ENCODE results near the gene SLC41A3. TPM values are rescaled to one million over a fixed set of nuclear protein-coding genes. Genes with fewer than 3 reads are reported as not detected.

The SLC41A3 gene
- polyA plus RNA-seq, 3 donors: 2.8 to 18.2 (median 13.6) TPM

DNA sequence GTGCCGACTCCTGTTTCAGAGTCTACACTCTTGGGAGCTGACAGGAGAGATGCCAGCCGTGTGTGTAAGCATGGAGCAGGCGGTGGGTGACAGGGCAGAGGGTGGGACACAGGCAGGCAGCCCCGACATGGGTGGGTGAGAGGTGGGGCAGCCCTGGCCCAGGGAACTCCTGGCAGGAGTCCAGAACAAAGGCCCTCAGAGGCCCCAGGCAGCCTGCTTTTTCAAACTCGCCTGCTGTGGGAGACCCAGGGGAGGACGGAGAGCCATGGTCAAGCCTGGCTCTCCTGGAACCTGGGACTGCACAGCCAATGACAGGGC, 29.3 kb upstream of the SLC41A3 start:
- Histone ChIP-seq H3K79me2 (ENCODE audit: insufficient read depth, low read length) (no peaks in the 10 kb centered on the region), H4K20me1 (ENCODE audit: insufficient read depth, low read length) (no peaks in the 10 kb centered on the region), H3K4me3 (replicated peaks in 1 of 3; ENCODE audit: low read depth in 2 of 3, low read length in 3 of 3) (no peak overlapping the region), H3K27ac (ENCODE audit: low read depth in 1 of 2, low read length in 2 of 2) (no peak overlapping the region), H3K4me1 (ENCODE audit: control insufficient read depth in 1 of 2, insufficient read depth in 2 of 2, low read length in 2 of 2) (no peaks in the 10 kb centered on the region), H3K9me3 (replicated peaks in 1 of 2; ENCODE audit: control insufficient read depth in 1 of 2, insufficient read depth in 1 of 2, low read length in 2 of 2) (no peaks in the 10 kb centered on the region), H3K4me2 (replicated peaks; ENCODE audit: extremely low read depth, low read length, poor library complexity, severe bottlenecking) (no peak overlapping the region), H3K36me3 (replicated peaks in 1 of 2; ENCODE audit: control insufficient read depth in 1 of 2, insufficient read depth in 2 of 2, low read length in 2 of 2) (no peaks in the 10 kb centered on the region), H2AFZ (ENCODE audit: insufficient read depth, low read depth, low read length, poor library complexity, severe bottlenecking) (no peak overlapping the region), H3K27me3 (ENCODE audit: control insufficient read depth in 2 of 2, insufficient read depth in 2 of 2, low read length in 2 of 2) (no peaks in the 10 kb centered on the region), H3K9ac (ENCODE audit: insufficient read depth, low read length, poor library complexity, severe bottlenecking) (no peak overlapping the region)
- DNase-seq: no peak
- 91% methylated on average over 6 of the region's 6 CpGs for WGBS (ENCODE audit: insufficient coverage)
- H3K9me3 Mint-ChIP-seq: no peaks in the 10 kb centered on the region
- H3K4me1 Mint-ChIP-seq: no peaks in the 10 kb centered on the region
- TF ChIP-seq, protein P1, sequence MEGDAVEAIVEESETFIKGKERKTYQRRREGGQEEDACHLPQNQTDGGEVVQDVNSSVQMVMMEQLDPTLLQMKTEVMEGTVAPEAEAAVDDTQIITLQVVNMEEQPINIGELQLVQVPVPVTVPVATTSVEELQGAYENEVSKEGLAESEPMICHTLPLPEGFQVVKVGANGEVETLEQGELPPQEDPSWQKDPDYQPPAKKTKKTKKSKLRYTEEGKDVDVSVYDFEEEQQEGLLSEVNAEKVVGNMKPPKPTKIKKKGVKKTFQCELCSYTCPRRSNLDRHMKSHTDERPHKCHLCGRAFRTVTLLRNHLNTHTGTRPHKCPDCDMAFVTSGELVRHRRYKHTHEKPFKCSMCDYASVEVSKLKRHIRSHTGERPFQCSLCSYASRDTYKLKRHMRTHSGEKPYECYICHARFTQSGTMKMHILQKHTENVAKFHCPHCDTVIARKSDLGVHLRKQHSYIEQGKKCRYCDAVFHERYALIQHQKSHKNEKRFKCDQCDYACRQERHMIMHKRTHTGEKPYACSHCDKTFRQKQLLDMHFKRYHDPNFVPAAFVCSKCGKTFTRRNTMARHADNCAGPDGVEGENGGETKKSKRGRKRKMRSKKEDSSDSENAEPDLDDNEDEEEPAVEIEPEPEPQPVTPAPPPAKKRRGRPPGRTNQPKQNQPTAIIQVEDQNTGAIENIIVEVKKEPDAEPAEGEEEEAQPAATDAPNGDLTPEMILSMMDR (IDR thresholded peaks at IDR 0.05): no peak
- peaks cover 0 to 9% (median 6%) of the 10 kb centered on the region in 3 donors for H3K27me3 Mint-ChIP-seq (ENCODE audit: low read depth in 3 of 3)
- H3K27ac Mint-ChIP-seq: peak overlapping the region in 1 of 7 donors; percentile 46
- intact Hi-C loops (cut with micrococcal nuclease): no loop called here
- no peak overlapping the region for H3K4me3 Mint-ChIP-seq
- no peaks in the 10 kb centered on the region for H3K36me3 Mint-ChIP-seq

DNA sequence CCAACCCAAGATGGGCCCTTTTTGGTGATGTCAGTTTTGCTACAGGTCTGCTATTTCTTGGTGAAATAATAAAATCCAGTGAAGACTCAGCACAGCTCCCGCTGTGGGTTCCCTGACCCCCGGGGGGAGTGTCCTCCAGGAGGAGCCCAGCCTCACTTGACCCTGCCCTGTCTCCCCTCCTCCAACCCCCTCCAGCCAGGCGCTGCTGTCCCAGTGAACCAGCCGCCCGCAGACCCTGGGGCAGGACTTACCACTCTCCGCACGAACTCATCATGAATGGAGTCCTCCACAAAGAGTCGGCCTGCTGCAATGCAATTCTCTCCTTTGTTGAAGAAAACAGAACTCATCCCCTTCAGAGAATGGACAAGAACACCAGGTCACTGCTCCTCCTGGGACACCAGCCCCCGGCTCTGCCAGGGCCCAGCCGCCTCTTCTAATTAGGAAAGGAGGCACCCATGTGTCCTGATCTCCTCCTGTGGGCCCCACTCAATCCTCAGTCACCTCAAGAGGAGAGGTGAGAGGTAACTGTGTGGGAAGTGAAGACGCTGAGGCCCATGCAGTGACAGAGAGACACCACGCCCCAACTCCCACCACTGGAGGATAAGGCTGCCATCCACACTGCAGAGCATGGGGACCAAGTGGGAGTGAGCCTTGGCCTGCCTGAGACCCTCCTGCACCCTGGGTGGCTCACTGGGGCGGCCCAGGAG, 28.8 kb upstream of the SLC41A3 start:
- Mint-ChIP-seq H3K27me3 (ENCODE audit: low read depth in 3 of 3) (peaks cover 0 to 9% (median 6%) of the 10 kb centered on the region in 3 donors), H3K27ac (peak overlapping the region in 3 of 7 donors; percentile 35 to 46 (median 45)), H3K36me3 (no peaks in the 10 kb centered on the region), H3K4me3 (no peak overlapping the region), H3K9me3 (no peaks in the 10 kb centered on the region), H3K4me1 (no peaks in the 10 kb centered on the region)
- TF ChIP-seq, protein P1 (IDR thresholded peaks at IDR 0.05): no peak
- 100% methylated on average over 6 of the region's 13 CpGs for WGBS (ENCODE audit: insufficient coverage)
- no peaks in the 10 kb centered on the region for H3K36me3 ChIP-seq (replicated peaks in 1 of 2; ENCODE audit: control insufficient read depth in 1 of 2, insufficient read depth in 2 of 2, low read length in 2 of 2)
- no peaks in the 10 kb centered on the region for H3K27me3 ChIP-seq (ENCODE audit: control insufficient read depth in 2 of 2, insufficient read depth in 2 of 2, low read length in 2 of 2)
- H4K20me1 ChIP-seq (ENCODE audit: insufficient read depth, low read length): no peaks in the 10 kb centered on the region
- H3K4me2 ChIP-seq (replicated peaks; ENCODE audit: extremely low read depth, low read length, poor library complexity, severe bottlenecking): no peak overlapping the region
- intact Hi-C loops (cut with micrococcal nuclease): no loop called here
- H3K9me3 ChIP-seq (replicated peaks in 1 of 2; ENCODE audit: control insufficient read depth in 1 of 2, insufficient read depth in 1 of 2, low read length in 2 of 2): no peaks in the 10 kb centered on the region
- H3K4me1 ChIP-seq (ENCODE audit: control insufficient read depth in 1 of 2, insufficient read depth in 2 of 2, low read length in 2 of 2): no peaks in the 10 kb centered on the region
- H3K4me3 ChIP-seq (replicated peaks in 1 of 3; ENCODE audit: low read depth in 2 of 3, low read length in 3 of 3): no peak overlapping the region
- no peaks in the 10 kb centered on the region for H3K79me2 ChIP-seq (ENCODE audit: insufficient read depth, low read length)
- DNase-seq: no peak
- no peak overlapping the region for H3K27ac ChIP-seq (ENCODE audit: low read depth in 1 of 2, low read length in 2 of 2)
- no peak overlapping the region for H3K9ac ChIP-seq (ENCODE audit: insufficient read depth, low read length, poor library complexity, severe bottlenecking)
- no peak overlapping the region for H2AFZ ChIP-seq (ENCODE audit: insufficient read depth, low read depth, low read length, poor library complexity, severe bottlenecking)
